Measurements from ENCODE around the gene C19orf85.

DNA sequence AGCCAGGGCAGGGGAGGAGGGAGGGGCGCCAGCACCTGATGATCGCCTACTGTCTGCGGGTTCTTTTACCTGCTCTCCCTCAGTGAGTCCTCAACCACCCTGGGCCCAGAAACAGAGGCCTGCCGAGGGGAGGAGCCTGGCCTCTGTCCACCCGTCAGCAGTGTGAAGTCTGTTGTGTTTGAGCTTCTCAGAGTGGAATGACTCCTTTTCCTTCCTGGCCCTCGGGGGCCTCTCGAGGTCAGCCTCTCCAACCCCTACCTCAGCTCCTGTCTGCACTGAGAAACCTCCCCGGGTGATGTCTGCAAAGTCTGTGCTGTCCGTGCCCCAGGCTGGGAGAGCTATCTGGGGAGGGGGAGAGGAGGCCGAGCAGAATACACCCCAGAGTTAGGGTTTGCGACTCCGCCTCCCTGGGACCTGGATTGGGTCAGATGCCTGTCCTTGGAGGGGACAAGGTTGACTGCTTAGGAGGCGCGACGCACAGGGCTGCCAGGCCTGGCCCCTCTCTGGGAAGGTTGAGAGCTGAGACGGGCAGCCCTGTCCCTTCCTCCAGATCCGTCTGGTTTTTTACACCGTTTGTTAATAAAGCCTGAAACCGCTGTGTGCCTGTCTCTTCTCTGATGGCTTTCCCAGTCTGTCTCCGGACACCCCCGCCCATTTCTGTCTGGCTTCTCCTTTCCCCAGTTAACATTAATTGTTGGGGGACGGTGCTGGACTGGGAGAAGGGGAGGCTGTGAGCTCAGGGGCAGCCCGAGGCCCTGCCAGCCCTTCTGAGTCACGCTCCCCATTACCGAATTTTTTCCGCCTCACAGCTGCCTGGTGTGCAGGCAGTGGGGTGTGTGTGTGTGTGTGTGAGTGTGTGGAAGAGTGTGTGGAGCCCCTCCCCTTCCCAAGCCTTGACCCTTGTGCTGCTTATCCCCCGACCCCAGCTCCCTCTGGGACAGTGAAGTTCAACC, 22.7 kb upstream of the C19orf85 start:
- no peak for TF ChIP-seq EZH2 (IDR thresholded peaks at IDR 0.05; ENCODE audit: low read length, unreplicated experiment)
- TF ChIP-seq, protein P1, sequence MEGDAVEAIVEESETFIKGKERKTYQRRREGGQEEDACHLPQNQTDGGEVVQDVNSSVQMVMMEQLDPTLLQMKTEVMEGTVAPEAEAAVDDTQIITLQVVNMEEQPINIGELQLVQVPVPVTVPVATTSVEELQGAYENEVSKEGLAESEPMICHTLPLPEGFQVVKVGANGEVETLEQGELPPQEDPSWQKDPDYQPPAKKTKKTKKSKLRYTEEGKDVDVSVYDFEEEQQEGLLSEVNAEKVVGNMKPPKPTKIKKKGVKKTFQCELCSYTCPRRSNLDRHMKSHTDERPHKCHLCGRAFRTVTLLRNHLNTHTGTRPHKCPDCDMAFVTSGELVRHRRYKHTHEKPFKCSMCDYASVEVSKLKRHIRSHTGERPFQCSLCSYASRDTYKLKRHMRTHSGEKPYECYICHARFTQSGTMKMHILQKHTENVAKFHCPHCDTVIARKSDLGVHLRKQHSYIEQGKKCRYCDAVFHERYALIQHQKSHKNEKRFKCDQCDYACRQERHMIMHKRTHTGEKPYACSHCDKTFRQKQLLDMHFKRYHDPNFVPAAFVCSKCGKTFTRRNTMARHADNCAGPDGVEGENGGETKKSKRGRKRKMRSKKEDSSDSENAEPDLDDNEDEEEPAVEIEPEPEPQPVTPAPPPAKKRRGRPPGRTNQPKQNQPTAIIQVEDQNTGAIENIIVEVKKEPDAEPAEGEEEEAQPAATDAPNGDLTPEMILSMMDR (conservative IDR thresholded peaks at IDR 0.05; ENCODE audit: low read depth, low read length) = no peak

Measured in PC-3 (cell line).